SK-N-SH (cell line): Measurements from ENCODE around the gene CNTNAP2. TPM values are rescaled to one million over a fixed set of nuclear protein-coding genes. Genes with fewer than 3 reads are reported as not detected.

Source experiments
- CTCF ChIA-PET: fragments of 300-600, 350-600 bp; formaldehyde crosslinking; extraction: SDS; loops from one replicate; lab custom pipeline; 2021; lab: Yijun Ruan, JAX
- POLR2A ChIA-PET: fragments of 350-600 bp; sonication (Branson Sonifier 250); formaldehyde crosslinking; extraction: SDS; loops from one replicate; lab custom pipeline; 2020; ENCODE audit warnings: antibody characterized with exemption, inconsistent platforms; lab: Yijun Ruan, JAX
- DNase-seq: peaks from one replicate; pipeline ENCODE4 v3.0.0; 2012
- H2AFZ ChIP-seq: fragments of 200-600 bp; sonication (generic); 2 replicates; pipeline ENCODE4 v1.8.1; 2016; ENCODE audit warnings: antibody characterized with exemption, mild to moderate bottlenecking, low read depth
- H3F3A ChIP-seq: fragments of 200-600 bp; sonication (generic); replicated peaks from 2 replicates; pipeline ENCODE3; 2016; ENCODE audit warnings: antibody characterized with exemption, mild to moderate bottlenecking; ENCODE audit not compliant: insufficient read depth
- H3K27ac ChIP-seq, 2 experiments: fragments of 200-500 bp in 1 of 2; fragments of 200-600 bp in 1 of 2; sonication (Bioruptor generic) in 1 of 2; sonication (generic), shearing (Covaris generic) in 1 of 2; 2 replicates each; pipeline versions ENCODE4 v1.5.1 to v1.6.1; 2014 to 2016; ENCODE audit warnings: low read depth in 2 of 2, inconsistent platforms in 1 of 2, low read length in 1 of 2, mild to moderate bottlenecking in 1 of 2, mixed read lengths in 1 of 2
- H3K27me3 ChIP-seq: fragments of 200-600 bp; sonication (generic), shearing (Covaris generic); 2 replicates; pipeline ENCODE4 v1.6.1; 2016; ENCODE audit warnings: mixed run types; ENCODE audit not compliant: insufficient read depth
- H3K36me3 ChIP-seq, 2 experiments: fragments of 200-500 bp in 1 of 2; fragments of 200-600 bp in 1 of 2; sonication (Bioruptor generic) in 1 of 2; sonication (generic) in 1 of 2; replicated peaks in 1 of 2; 2 replicates each; pipeline versions ENCODE3 to v1.5.1; 2014 to 2016; ENCODE audit warnings: low read length in 1 of 2, mild to moderate bottlenecking in 1 of 2; ENCODE audit not compliant: insufficient read depth in 2 of 2, control insufficient read depth in 1 of 2
- H3K4me1 ChIP-seq, 2 experiments: fragments of 200-500 bp in 1 of 2; fragments of 200-600 bp in 1 of 2; sonication (Bioruptor generic) in 1 of 2; sonication (generic), shearing (Covaris generic) in 1 of 2; 2 replicates each; pipeline versions ENCODE4 v1.5.1 to v1.6.1; 2014 to 2016; ENCODE audit warnings: low read depth in 1 of 2, low read length in 1 of 2, mixed run types in 1 of 2; ENCODE audit not compliant: insufficient read depth in 2 of 2, control insufficient read depth in 1 of 2
- H3K4me2 ChIP-seq: fragments of 200-600 bp; sonication (generic), shearing (Covaris generic); 2 replicates; pipeline ENCODE4 v1.6.1; 2017; ENCODE audit warnings: mixed run types
- H3K4me3 ChIP-seq, 2 experiments: fragments of 200-500 bp in 1 of 2; fragments of 200-600 bp in 1 of 2; sonication (Bioruptor generic) in 1 of 2; sonication (generic), shearing (Covaris generic) in 1 of 2; 2 replicates each; pipeline versions ENCODE4 v1.5.1 to v1.8.1; 2014 to 2016; ENCODE audit warnings: low read depth in 2 of 2, inconsistent platforms in 1 of 2, low read length in 1 of 2, mild to moderate bottlenecking in 1 of 2, mixed read lengths in 1 of 2, moderate library complexity in 1 of 2
- H3K79me2 ChIP-seq: fragments of 200-600 bp; sonication (generic); 2 replicates; pipeline ENCODE4 v1.8.1; 2017; ENCODE audit warnings: mild to moderate bottlenecking; ENCODE audit not compliant: insufficient read depth
- H3K9ac ChIP-seq: fragments of 200-600 bp; sonication (generic); 2 replicates; pipeline ENCODE4 v1.6.1; 2017; ENCODE audit warnings: mixed run types
- H3K9me2 ChIP-seq: fragments of 200-600 bp; sonication (generic); 2 replicates; pipeline ENCODE4 v1.6.1; 2017; ENCODE audit warnings: mixed run types
- H3K9me3 ChIP-seq: fragments of 200-600 bp; sonication (generic); 2 replicates; pipeline ENCODE4 v1.6.1; 2017; ENCODE audit warnings: mixed run types, mild to moderate bottlenecking, moderate library complexity
- H4K20me1 ChIP-seq: fragments of 200-600 bp; sonication (generic); 2 replicates; pipeline ENCODE4 v1.6.1; 2017; ENCODE audit warnings: mild to moderate bottlenecking, mixed run types; ENCODE audit not compliant: insufficient read depth
- CHD2 ChIP-seq: fragments of 150-350 bp; IDR thresholded peaks from 2 replicates; pipeline ENCODE4 v1.6.1; 2018; ENCODE audit warnings: low read length; ENCODE audit not compliant: partially characterized antibody
- FOXJ3 ChIP-seq: sonication (generic); formaldehyde crosslinking; IDR thresholded peaks from 2 replicates; pipeline ENCODE4 v1.5.1; 2020; ENCODE audit warnings: mild to moderate bottlenecking, missing genetic modification reagents
- FOXM1 ChIP-seq: IDR thresholded peaks from 2 replicates; pipeline ENCODE4 v1.4.0; 2012; ENCODE audit warnings: low read depth, mild to moderate bottlenecking
- GABPA ChIP-seq: IDR thresholded peaks from 2 replicates; pipeline ENCODE4 v1.4.0; 2012; ENCODE audit warnings: low read depth, mild to moderate bottlenecking
- GATA2 ChIP-seq: sonication (generic); formaldehyde crosslinking; IDR thresholded peaks from 2 replicates; pipeline ENCODE4 v1.5.0; 2020; ENCODE audit warnings: mild to moderate bottlenecking, missing genetic modification reagents
- MXI1 ChIP-seq: IDR thresholded peaks from 2 replicates; pipeline ENCODE4 v1.6.1; 2012; ENCODE audit warnings: mild to moderate bottlenecking, low read depth, low read length, improper control_type of control experiment
- NFIC ChIP-seq: IDR thresholded peaks from 2 replicates; pipeline ENCODE4 v1.4.0; 2012; ENCODE audit warnings: borderline replicate concordance
- RFX5 ChIP-seq: IDR thresholded peaks from 2 replicates; pipeline ENCODE4 v1.6.1; 2012; ENCODE audit warnings: mild to moderate bottlenecking, improper control_type of control experiment, low read length
- RXRA ChIP-seq: IDR thresholded peaks from 2 replicates; pipeline ENCODE4 v1.4.0; 2012; ENCODE audit warnings: low read depth, mild to moderate bottlenecking, borderline replicate concordance
- SMC3 ChIP-seq: IDR thresholded peaks from 2 replicates; pipeline ENCODE4 v1.6.1; 2012; ENCODE audit warnings: low read depth, low read length, improper control_type of control experiment
- TAF1 ChIP-seq: IDR thresholded peaks from 2 replicates; pipeline ENCODE4 v1.6.1; 2012; ENCODE audit warnings: low read depth, mild to moderate bottlenecking, low read length, moderate library complexity, borderline replicate concordance
- TCF12 ChIP-seq: IDR thresholded peaks from 2 replicates; pipeline ENCODE4 v1.4.0; 2012
- TEAD4 ChIP-seq: IDR thresholded peaks from 2 replicates; pipeline ENCODE4 v1.4.0; 2012; ENCODE audit warnings: mild to moderate bottlenecking, borderline replicate concordance; ENCODE audit not compliant: insufficient read depth
- YY1 ChIP-seq: IDR thresholded peaks from 2 replicates; pipeline ENCODE4 v1.4.0; 2012; ENCODE audit warnings: low read depth, mild to moderate bottlenecking
- ZBTB33 ChIP-seq: IDR thresholded peaks from 2 replicates; pipeline ENCODE4 v1.4.0; 2012; ENCODE audit warnings: low read depth, borderline replicate concordance
- WGBS: methylation state at CpG from one replicate; pipeline ENCODE4 v1.1.6; 2017; ENCODE audit warnings: low lambda C conversion rate; 5-methylcytosine and 5-hydroxymethylcytosine counted together
- polyA plus RNA-seq, 3 experiments: library from polyadenylated mRNA; depleted of rRNA; stranded (reverse); fragments of >200 nt; gene quantifications; 2 replicates each; pipeline ENCODE4 v1.2.3, GENCODE V29; 2012
- TF ChIP-seq, protein P1 (sequence below): IDR thresholded peaks from 2 replicates; pipeline ENCODE4 v1.4.0; 2012; ENCODE audit warnings: low read depth
- TF ChIP-seq, protein P2 (sequence below): IDR thresholded peaks from 2 replicates; pipeline ENCODE4 v1.4.0; 2012; ENCODE audit warnings: low read depth, borderline replicate concordance

CNTNAP2 gene
- polyA plus RNA-seq, 1 of the 3 experiments (the other 2 are of a cell fraction), result 3.4 TPM

DNA sequence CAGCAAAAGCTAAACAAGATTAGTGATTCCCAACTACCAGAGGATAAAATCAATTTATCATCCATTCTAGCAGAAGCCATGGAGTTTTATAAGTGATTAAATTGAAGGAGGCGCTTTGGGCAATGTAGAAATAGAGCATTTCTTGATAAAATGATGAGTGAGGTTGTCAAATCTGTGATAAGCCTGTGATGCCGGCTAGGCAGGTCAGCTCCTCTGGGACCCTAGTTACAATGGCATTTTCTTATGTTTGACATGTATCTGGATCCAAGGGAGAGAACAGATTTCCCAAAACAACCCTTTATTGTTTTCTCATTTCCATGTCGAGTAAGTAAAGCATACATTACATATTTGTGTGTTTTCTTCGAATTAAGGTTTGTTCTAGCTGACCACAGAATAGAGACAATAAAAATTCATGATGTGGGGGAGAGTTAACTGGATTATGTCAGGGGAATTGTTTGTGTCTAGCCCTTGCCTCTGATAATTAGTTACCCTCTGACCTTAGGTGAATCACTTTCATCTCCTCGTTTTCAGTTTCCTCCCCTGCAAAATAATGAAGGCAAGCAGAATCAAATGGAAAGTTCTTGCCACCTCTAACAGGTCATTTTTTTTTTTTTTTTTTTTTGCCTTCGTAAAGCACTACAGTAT lies 378.5 kb downstream of the CNTNAP2 start:
- 9% methylated on average over 6 of the region's 6 CpGs for WGBS
- ChIA-PET CTCF (no interaction called here), POLR2A (no interaction called here)
- no peaks in the 10 kb centered on the region for H3F3A ChIP-seq
- no peaks in the 10 kb centered on the region for H3K27me3 ChIP-seq
- H3K9ac ChIP-seq, result no peak overlapping the region
- no peaks in the 10 kb centered on the region for H3K79me2 ChIP-seq
- no peaks in the 10 kb centered on the region; a peak in 1 of 4 replicates for H3K4me1 ChIP-seq
- TF ChIP-seq, protein P1, sequence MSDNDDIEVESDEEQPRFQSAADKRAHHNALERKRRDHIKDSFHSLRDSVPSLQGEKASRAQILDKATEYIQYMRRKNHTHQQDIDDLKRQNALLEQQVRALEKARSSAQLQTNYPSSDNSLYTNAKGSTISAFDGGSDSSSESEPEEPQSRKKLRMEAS, result no peak
- TF ChIP-seq GATA2 (CRISPR knock-in tag), result 0 out of 2 replicates have a peak, but pooled peaks have one; percentile 22
- H3K36me3 ChIP-seq, result no peaks in the 10 kb centered on the region
- no peaks in the 10 kb centered on the region for H3K9me3 ChIP-seq
- no peak overlapping the region for H2AFZ ChIP-seq
- H3K4me2 ChIP-seq, result no peak overlapping the region
- no peak for DNase-seq
- no peaks in the 10 kb centered on the region for H3K9me2 ChIP-seq
- no peak overlapping the region for H3K4me3 ChIP-seq
- H4K20me1 ChIP-seq, result no peaks in the 10 kb centered on the region
- H3K27ac ChIP-seq, result no peak overlapping the region

DNA sequence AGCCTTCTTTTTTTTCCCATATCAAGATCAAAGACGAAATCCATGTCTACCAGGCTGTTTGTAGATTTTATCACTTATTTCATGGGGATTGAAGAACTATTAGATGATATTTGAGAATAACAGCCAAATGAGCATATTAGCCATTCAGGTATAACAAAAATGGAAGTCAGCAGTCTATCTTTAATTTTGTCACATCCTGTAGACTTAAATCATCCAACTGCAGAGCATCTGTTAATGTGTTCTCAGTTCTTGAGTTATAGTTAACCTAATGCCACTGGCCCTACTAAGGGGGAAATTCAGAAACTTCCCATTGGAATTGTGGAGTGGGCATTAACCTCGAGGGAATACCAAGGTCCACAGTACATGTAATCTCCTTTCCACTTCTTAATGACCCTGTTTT lies 380.1 kb downstream of the CNTNAP2 start:
- Histone ChIP-seq H3K36me3 (no peaks in the 10 kb centered on the region), H3K9ac (no peak overlapping the region), H3K4me1 (no peaks in the 10 kb centered on the region; a peak in 1 of 4 replicates), H3F3A (no peaks in the 10 kb centered on the region), H3K27me3 (no peaks in the 10 kb centered on the region), H3K79me2 (no peaks in the 10 kb centered on the region), H3K27ac (no peak overlapping the region), H2AFZ (no peak overlapping the region), H4K20me1 (no peaks in the 10 kb centered on the region), H3K9me2 (no peaks in the 10 kb centered on the region), H3K4me3 (no peak overlapping the region), H3K9me3 (no peaks in the 10 kb centered on the region), H3K4me2 (no peak overlapping the region)
- TF ChIP-seq CHD2 (no peak), TCF12 (no peak), ZBTB33 (no peak), TAF1 (no peak)
- TF ChIP-seq, protein P2, sequence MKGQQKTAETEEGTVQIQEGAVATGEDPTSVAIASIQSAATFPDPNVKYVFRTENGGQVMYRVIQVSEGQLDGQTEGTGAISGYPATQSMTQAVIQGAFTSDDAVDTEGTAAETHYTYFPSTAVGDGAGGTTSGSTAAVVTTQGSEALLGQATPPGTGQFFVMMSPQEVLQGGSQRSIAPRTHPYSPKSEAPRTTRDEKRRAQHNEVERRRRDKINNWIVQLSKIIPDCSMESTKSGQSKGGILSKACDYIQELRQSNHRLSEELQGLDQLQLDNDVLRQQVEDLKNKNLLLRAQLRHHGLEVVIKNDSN, result no peak
- DNase-seq, result no peak
- POLR2A ChIA-PET, result no interaction called here
- 8% methylated on average over 2 of the region's 2 CpGs for WGBS
- CTCF ChIA-PET, result no interaction called here

GRCh38 chr7:146499970-146500369 lies 383.4 kb downstream of the CNTNAP2 start:
- DNase-seq, result no peak
- H3K9ac ChIP-seq, result no peak overlapping the region
- H3K4me3 ChIP-seq, result no peak overlapping the region
- no peaks in the 10 kb centered on the region for H3K79me2 ChIP-seq
- 4% methylated on average over 2 of the region's 2 CpGs for WGBS
- no peak overlapping the region for H3K4me2 ChIP-seq
- no peaks in the 10 kb centered on the region for H4K20me1 ChIP-seq
- peaks cover 0 to 4% of the 10 kb centered on the region in 2 experiments; a peak in 2 of 4 replicates for H3K4me1 ChIP-seq
- H3K36me3 ChIP-seq, result no peaks in the 10 kb centered on the region
- POLR2A ChIA-PET, result no interaction called here
- no peaks in the 10 kb centered on the region for H3K27me3 ChIP-seq
- no peak overlapping the region for H3K27ac ChIP-seq
- H3K9me2 ChIP-seq, result no peaks in the 10 kb centered on the region
- CTCF ChIA-PET, result no interaction called here
- no peak overlapping the region for H2AFZ ChIP-seq
- no peaks in the 10 kb centered on the region for H3K9me3 ChIP-seq
- H3F3A ChIP-seq, result no peaks in the 10 kb centered on the region
- no peak for TF ChIP-seq RXRA
- no peak for TF ChIP-seq TCF12
- no peak for TF ChIP-seq MXI1
- no peak for TF ChIP-seq RFX5
- no peak for TF ChIP-seq TEAD4
- no peak for TF ChIP-seq NFIC
- TF ChIP-seq GABPA, result no peak
- no peak for TF ChIP-seq ZBTB33
- no peak for TF ChIP-seq FOXJ3 (CRISPR knock-in tag)
- TF ChIP-seq FOXM1, result no peak
- TF ChIP-seq CHD2, result no peak
- TF ChIP-seq SMC3, result no peak
- TF ChIP-seq YY1, result no peak
- no peak for TF ChIP-seq GATA2 (CRISPR knock-in tag)
